Mesothelial cell of epicardium (in vitro differentiated cells): ENCODE measurements around the gene SEMA4D. TPM values are rescaled to one million over a fixed set of nuclear protein-coding genes. Genes with fewer than 3 reads are reported as not detected.

ENCODE experiments used
- DNase-seq, 2 experiments: peaks; one replicate each; pipeline ENCODE4 v3.0.0; 2021; ENCODE audit warnings: low spot score in 2 of 2; ENCODE audit not compliant: unreplicated experiment in 2 of 2
- H3K27ac Mint-ChIP-seq: 2 replicates; pipeline ENCODE4 v1.8.0; 2021; ENCODE audit warnings: mixed read lengths
- H3K27me3 Mint-ChIP-seq: 2 replicates; pipeline ENCODE4 v1.8.0; 2021; ENCODE audit warnings: low read depth, mixed read lengths
- H3K36me3 Mint-ChIP-seq: 2 replicates; pipeline ENCODE4 v1.8.0; 2021; ENCODE audit warnings: mixed read lengths
- H3K4me1 Mint-ChIP-seq: 2 replicates; pipeline ENCODE4 v1.8.0; 2021; ENCODE audit warnings: mixed read lengths
- H3K4me3 Mint-ChIP-seq: 2 replicates; pipeline ENCODE4 v1.8.0; 2021; ENCODE audit warnings: mild to moderate bottlenecking, moderate library complexity, mixed read lengths
- H3K9me3 Mint-ChIP-seq: 2 replicates; pipeline ENCODE4 v1.8.0; 2021; ENCODE audit warnings: mixed read lengths
- CTCF ChIP-seq: fragments of 200-600 bp; sonication (generic); IDR thresholded peaks from one replicate; pipeline ENCODE4 v1.5.0; 2021; ENCODE audit warnings: antibody characterized with exemption; ENCODE audit not compliant: unreplicated experiment
- total RNA-seq: library from RNA; stranded (reverse); gene quantifications from 3 replicates; pipeline ENCODE4 v1.2.1, GENCODE V29; 2021

SEMA4D gene
- total RNA-seq, 1 donor from 2014 or later = 44.7 TPM

DNA sequence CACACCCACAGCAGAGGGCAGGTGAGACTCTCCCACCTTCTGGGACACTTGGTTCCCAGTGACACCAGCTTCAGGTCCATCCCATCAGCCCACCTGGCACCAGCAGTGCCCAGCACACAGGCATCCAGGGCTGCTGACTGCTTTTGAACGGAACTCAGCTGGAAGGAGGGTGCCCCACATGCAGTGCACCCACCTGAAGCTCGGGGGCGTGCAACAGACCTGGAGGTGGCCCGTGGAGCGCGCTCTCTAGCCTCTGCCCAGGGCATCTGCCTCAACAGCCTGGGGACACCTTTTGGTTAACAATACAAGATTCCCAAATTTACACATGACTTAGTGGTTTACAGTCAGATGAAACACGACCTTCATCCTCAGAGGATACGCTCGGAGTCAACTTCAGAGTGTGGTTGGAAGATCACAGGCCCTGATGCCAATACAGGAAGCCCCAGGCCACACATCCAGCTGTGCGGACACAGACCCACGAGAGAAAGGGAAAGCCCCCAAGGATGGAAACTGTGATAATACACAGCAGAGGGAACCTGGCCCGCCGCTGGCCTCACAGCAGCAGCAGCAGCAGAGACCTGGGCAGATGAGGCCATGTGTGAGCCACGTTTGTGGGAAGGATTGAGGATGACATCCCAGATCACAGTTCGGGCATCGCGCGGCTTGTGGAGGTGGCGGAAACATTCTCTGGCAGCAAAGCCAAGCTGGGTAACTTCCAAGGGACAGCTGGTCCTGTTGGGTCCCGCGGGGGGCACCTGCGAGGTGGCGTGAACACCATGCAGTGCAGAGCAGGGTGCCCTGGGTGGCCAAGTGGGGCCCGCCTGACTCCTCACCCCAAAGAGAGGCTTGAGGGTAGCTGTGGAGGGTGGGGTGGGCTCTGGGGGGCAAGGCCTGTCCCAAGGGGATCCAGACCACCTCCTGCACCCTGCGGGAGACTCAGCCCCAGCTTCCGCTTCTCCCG lies 115.6 kb downstream of the SEMA4D start:
- Mint-ChIP-seq H3K9me3 (no peaks in the 10 kb centered on the region), H3K36me3 (peaks cover 19% of the 10 kb centered on the region), H3K4me1 (no peaks in the 10 kb centered on the region), H3K27me3 (no peaks in the 10 kb centered on the region), H3K4me3 (no peak overlapping the region), H3K27ac (no peak overlapping the region)
- no peak for TF ChIP-seq CTCF
- no peak for DNase-seq

DNA sequence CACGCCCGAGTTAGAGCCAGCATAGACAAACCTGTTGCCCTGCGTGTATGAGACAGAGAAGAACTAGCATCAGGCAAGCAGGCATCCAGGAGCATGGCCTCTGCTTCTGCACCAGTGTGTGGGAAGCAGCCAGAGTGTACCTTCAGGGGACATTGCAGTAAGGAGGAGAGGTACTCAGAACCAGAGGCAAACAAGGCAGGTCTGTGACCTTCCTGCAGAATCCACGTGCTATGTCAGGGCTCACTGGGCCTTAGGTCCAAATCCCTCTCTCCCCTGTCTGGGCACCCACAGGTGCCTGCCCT lies 116.7 kb downstream of the SEMA4D start:
- Mint-ChIP-seq H3K4me1 (no peaks in the 10 kb centered on the region), H3K27me3 (no peaks in the 10 kb centered on the region), H3K36me3 (peaks cover 17% of the 10 kb centered on the region), H3K27ac (no peak overlapping the region), H3K9me3 (no peaks in the 10 kb centered on the region), H3K4me3 (no peak overlapping the region)
- no peak for TF ChIP-seq CTCF
- DNase-seq = no peak

DNA sequence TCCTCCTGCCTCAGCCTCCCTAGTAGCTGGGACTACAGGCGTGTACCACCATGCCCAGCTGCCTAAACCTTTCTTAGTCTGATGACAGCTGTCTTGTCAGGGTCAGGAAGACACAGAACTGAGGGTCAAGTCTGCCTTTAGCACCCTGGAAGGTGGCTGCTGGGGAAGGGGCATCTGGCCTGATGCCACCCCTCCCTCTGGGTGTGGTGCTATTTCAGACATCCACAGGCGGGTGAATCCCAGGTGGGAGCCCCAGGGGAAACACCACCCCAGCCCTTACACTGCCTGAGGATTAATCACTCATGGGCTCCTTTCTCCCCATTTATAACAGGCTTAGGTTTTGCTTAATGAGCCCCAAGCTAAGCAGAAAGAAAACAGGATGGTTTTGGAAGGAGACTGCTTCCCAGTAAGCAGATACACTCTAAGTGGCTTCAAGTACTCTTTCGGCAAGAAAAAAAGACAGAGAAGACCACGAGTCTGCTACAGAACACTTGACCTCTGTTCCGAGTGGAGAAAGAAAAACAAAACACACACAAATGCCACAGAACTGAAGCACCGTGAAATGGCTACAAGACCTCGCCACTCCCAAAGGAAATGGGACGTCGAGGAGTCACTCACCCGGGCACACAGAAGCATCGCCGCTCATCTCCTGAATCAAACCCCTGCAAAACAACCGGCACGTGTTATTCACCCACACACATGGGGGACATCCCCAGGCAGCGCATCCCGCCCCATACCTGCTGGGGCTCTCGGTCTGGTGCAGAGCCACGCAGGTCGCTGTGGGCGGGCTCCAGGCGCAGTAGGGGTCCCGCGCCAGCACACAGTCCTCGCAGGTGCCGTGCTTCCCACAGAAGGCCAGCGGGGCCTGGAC lies 117.2 kb downstream of the SEMA4D start:
- peaks cover 14% of the 10 kb centered on the region for H3K36me3 Mint-ChIP-seq
- H3K4me3 Mint-ChIP-seq = no peak overlapping the region
- H3K27me3 Mint-ChIP-seq = no peaks in the 10 kb centered on the region
- no peak for TF ChIP-seq CTCF
- H3K4me1 Mint-ChIP-seq = no peaks in the 10 kb centered on the region
- no peaks in the 10 kb centered on the region for H3K9me3 Mint-ChIP-seq
- no peak for DNase-seq
- no peak overlapping the region for H3K27ac Mint-ChIP-seq

DNA sequence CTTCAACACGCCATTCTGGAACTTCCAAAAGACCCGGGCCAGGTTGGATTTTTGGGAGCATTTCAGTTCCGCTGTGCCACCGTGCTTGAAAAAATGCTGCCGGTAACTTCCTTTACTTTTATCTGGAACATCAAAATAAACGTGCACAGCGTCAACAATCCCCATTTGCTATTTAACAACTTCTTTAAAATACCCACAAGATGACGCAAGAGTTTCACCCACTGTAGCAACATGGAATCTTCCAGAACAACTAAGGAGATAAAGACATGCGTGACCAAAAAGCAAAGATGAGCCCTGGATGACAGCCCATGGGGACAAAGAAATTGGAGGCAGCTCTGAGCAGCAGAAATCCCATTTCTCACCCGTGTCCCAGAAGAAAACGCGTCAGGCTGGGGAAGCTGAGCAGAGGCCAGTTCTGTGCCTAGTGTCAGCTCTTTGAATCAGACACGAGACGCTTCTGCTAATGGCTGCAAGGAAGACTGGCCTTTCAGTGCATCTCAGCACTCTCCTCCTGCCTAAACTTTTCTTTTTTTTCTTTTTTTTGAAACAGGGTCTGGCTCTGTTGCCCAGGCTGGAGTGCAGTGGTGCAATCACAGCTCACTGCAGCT lies 118.3 kb downstream of the SEMA4D start:
- Mint-ChIP-seq H3K4me3 (no peak overlapping the region), H3K27ac (no peak overlapping the region), H3K36me3 (peaks cover 11% of the 10 kb centered on the region), H3K9me3 (no peaks in the 10 kb centered on the region), H3K27me3 (no peaks in the 10 kb centered on the region), H3K4me1 (peaks cover 2% of the 10 kb centered on the region)
- no peak for DNase-seq
- no peak for TF ChIP-seq CTCF

- Mint-ChIP-seq H3K4me1 (peaks cover 2% of the 10 kb centered on the region), H3K27ac (no peak overlapping the region)
- DNase-seq = no peak
Observed at GRCh38 chr9:89379031-89379430, 118.9 kb downstream of the SEMA4D start.

More at GRCh38 chr9:89379031-89379430, 118.9 kb downstream of the SEMA4D start:
- H3K36me3 Mint-ChIP-seq = peaks cover 10% of the 10 kb centered on the region
- H3K4me3 Mint-ChIP-seq = no peak overlapping the region
- H3K9me3 Mint-ChIP-seq = no peaks in the 10 kb centered on the region
- TF ChIP-seq CTCF = no peak
- H3K27me3 Mint-ChIP-seq = no peaks in the 10 kb centered on the region
